Measurements from ENCODE around the gene LCN9.

DNA sequence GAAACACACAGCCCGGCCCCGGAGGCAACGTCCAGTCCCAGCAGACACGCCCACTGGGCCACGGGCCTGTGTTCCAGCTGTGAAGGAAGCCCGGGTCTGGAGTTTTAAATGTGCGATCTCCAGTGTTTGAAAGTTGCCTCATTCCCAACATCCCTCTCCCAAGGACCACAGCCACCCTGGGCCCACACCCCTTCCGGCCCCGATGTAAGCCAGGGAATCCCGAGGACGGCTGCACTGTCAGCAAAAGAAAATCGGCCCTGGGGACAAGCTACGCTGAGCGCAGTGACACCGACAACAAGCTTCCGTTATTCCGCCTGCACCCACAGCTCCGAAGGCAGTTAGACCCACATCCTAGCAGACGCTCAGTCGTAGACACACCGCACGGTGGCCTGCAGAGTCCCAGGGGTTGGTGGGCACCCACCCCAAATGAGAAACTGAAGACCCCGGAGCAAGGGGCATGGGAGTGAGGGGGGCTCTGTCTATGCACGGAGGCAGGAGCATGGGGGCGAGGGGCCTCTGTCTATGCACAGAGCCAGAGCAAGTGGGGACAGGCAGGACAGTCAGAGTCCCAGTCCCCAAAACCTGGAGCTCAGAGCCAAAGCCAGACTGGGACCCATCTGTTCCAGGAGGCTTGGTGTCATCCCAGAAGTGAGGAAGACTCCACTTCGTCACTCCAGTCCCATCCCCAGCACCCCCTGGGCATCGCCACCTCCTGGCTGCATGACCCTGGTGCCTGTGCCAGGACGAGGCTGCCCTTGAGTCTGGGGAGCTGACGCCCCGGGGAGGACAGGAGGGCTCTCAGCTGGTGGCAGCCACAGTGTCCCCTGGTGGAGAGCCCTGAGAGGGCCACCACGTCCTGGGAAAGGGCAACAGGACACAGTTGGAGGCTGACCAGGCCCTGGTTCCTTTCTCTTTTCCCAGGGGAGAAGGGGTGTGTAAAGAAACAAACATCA is 47.2 kb upstream of the LCN9 start:
- TF ChIP-seq POLR2A (IDR thresholded peaks at IDR 0.05), result no peak
- TF ChIP-seq, protein P1, sequence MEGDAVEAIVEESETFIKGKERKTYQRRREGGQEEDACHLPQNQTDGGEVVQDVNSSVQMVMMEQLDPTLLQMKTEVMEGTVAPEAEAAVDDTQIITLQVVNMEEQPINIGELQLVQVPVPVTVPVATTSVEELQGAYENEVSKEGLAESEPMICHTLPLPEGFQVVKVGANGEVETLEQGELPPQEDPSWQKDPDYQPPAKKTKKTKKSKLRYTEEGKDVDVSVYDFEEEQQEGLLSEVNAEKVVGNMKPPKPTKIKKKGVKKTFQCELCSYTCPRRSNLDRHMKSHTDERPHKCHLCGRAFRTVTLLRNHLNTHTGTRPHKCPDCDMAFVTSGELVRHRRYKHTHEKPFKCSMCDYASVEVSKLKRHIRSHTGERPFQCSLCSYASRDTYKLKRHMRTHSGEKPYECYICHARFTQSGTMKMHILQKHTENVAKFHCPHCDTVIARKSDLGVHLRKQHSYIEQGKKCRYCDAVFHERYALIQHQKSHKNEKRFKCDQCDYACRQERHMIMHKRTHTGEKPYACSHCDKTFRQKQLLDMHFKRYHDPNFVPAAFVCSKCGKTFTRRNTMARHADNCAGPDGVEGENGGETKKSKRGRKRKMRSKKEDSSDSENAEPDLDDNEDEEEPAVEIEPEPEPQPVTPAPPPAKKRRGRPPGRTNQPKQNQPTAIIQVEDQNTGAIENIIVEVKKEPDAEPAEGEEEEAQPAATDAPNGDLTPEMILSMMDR (IDR thresholded peaks at IDR 0.05), result no peak
- TF ChIP-seq POLR2AphosphoS5 (IDR thresholded peaks at IDR 0.05), result no peak
